ENCODE results near the gene CASD1.

DNA sequence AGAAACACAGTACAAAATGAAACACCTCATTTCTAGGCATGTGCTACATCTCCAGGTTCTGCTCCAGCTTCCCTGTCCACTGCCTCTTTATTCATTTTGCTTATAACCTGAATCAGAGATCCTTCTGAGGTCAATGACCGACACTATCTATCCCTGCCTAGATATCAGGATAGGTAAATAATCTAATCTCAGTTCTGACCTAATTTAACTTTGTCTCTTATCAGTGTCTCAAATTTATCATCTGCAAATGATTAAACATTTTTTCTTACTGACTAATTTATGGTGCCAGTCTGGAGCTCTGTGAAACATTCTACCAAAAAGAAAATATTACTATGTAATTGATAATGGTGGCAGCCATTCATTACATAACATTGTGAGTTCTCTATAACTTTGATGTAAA lies 85.3 kb downstream of the CASD1 start:
- TF ChIP-seq, protein P1, sequence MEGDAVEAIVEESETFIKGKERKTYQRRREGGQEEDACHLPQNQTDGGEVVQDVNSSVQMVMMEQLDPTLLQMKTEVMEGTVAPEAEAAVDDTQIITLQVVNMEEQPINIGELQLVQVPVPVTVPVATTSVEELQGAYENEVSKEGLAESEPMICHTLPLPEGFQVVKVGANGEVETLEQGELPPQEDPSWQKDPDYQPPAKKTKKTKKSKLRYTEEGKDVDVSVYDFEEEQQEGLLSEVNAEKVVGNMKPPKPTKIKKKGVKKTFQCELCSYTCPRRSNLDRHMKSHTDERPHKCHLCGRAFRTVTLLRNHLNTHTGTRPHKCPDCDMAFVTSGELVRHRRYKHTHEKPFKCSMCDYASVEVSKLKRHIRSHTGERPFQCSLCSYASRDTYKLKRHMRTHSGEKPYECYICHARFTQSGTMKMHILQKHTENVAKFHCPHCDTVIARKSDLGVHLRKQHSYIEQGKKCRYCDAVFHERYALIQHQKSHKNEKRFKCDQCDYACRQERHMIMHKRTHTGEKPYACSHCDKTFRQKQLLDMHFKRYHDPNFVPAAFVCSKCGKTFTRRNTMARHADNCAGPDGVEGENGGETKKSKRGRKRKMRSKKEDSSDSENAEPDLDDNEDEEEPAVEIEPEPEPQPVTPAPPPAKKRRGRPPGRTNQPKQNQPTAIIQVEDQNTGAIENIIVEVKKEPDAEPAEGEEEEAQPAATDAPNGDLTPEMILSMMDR (IDR thresholded peaks at IDR 0.05): no peak
- TF ChIP-seq POLR2A (IDR thresholded peaks at IDR 0.05): no peak

Data from esophagus squamous epithelium (tissue), 4 donors.